CD4-positive, alpha-beta T cell treated with Interleukin-6 at 100 ng/mL for 8 hours (primary cell): ENCODE measurements around the gene SCUBE2.
"Not testable (repeated sequence)": the region's sequence is repeated elsewhere in the genome, so short reads cannot be mapped to it uniquely, and the experiment has no call there.

Experiments used
- DNase-seq: peaks from one replicate; pipeline ENCODE4 v3.0.0-alpha.2; 2020; ENCODE audit warnings: mixed read lengths, low spot score

Gene SCUBE2

GRCh38 chr11:9008011-9008550 lies 83.3 kb downstream of the SCUBE2 start:
- no peak for DNase-seq

DNA sequence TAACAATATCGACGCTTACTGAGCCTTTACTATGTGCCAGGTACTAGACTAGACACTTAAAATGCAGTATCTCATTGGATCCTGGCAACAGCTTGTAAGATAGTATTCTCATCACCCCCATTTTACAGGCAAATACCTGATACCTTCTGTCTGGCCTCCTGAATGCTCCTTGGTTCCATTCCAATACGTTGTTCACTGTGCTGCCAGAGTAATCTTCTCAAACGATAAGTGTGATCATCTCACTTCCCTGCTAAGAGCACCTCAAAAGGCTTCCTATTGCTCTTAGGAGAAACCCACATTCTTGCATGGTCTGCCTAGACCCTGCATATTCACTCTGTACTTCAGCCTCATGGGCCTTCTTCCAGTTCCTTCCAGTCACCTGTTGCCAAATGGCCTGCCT lies 86.3 kb downstream of the SCUBE2 start:
- DNase-seq = no peak

DNA sequence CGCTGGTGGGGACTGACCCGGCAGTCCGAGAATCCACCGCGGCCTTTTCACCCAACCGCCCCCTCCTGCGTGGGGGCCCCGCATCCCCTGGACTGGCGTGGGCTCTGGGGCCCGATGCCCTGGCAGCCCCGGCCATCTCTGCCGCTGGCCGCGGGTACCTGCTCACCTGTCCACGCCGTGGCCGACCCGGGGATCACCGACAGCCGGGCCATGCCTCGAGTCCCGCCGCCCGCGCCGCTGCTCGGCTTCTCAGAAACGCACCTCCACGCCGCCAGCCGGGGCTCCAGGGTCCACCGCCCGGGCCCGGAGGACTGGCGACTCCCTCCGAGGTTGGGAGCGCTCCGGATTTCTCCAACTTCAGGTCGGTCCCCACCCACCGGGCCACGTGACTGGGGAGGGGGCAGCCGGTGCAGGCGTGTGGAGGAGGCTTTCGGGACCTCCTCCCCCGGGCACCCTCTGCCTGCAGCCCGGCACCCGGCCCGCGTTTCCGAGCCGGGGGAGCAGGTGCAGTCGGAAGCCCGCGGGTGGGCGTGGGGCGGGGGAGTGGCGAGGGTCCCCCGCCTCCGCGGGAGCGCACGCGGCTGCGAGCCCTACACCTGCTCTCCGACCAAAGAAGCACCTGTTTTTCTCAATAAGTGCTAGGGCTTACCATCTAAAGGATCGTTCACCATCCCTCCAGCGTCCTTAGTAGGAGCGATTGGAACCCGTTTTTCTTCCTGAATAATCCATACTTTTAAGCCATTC lies 87.0 kb downstream of the SCUBE2 start:
- DNase-seq = peak; percentile 9

GRCh38 chr11:9003573-9004182 lies 87.7 kb downstream of the SCUBE2 start, which contains the start of gene NRIP3:
Gene NRIP3, minus strand, starts transcription at chr11:9004001. Its CDS starts 66 bp downstream, at chr11:9003935.
- peak; percentile 70 for DNase-seq

DNA sequence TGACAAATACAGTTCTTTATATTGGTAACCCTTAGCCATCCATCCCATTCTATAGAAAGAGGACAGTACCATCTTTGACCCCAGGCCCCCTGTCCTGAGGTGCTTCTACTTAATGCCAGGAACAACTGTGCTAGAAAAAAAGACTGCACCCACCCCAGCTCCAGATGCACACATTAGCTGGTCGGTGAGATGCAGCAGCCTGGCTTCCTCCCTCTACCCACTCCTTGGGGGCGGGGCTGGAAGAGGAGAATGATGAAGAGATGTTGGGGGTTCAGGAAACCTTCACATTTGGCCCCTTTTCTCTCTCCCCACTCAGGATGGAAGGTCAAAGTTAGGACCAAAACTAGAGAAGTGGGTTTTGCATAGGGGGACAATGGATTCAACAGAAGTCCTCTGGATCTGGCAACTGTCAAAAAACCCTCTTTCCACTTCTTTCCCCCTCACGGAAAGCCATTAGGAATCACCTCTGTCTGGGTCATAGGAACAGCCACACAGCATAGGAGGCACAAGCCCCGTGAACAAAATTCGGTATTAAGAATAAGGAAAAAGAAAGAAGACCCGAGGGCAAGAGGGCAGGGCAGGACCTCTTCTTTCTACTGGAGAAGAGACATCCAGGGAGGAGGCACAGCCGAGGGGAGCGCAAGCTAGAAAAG lies 88.4 kb downstream of the SCUBE2 start:
- DNase-seq = no peak

GRCh38 chr11:9001736-9002135 lies 89.7 kb downstream of the SCUBE2 start:
- peak; percentile 37 for DNase-seq

- no peak for DNase-seq
Observed at GRCh38 chr11:8998017-8998416, 93.4 kb downstream of the SCUBE2 start.

DNA sequence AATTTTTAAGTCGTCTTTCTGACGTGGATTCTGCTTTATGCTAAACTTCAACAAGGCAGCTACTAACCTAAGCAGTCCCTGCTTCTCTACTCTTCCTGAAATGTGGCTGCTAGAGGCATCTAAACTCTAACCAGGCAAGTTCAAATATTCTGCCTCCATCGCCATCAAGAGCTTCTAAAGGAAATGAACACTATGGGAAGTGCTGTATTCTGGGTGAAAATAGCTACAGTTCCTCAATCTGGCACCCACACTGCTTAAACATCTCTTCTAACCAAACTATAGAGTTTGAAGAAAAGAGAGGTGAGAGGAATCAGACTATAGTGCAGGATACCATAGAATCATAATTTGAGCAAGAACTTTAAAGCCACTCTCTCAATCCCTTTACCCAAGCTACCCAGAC lies 93.9 kb downstream of the SCUBE2 start:
- no peak for DNase-seq

DNA sequence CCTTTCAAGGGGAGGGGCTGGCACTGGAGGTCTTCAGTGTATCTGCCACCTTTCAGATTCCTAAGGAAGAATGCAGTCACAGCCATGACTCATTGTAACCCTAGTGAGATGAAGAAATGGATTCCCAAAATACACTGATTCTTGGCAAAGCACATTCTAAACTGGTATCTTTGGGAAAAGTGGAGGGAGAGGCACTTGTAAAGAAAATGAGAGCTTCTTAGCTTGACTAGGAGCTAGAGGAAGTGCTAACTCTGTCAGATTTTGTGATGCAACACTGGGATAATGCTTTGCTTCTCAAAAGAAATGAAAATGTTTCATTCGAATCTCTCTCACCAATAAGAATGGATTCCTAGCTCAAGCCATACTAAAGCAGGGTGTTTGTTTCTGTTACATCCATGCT lies 101.9 kb downstream of the SCUBE2 start:
- DNase-seq = no peak

DNA sequence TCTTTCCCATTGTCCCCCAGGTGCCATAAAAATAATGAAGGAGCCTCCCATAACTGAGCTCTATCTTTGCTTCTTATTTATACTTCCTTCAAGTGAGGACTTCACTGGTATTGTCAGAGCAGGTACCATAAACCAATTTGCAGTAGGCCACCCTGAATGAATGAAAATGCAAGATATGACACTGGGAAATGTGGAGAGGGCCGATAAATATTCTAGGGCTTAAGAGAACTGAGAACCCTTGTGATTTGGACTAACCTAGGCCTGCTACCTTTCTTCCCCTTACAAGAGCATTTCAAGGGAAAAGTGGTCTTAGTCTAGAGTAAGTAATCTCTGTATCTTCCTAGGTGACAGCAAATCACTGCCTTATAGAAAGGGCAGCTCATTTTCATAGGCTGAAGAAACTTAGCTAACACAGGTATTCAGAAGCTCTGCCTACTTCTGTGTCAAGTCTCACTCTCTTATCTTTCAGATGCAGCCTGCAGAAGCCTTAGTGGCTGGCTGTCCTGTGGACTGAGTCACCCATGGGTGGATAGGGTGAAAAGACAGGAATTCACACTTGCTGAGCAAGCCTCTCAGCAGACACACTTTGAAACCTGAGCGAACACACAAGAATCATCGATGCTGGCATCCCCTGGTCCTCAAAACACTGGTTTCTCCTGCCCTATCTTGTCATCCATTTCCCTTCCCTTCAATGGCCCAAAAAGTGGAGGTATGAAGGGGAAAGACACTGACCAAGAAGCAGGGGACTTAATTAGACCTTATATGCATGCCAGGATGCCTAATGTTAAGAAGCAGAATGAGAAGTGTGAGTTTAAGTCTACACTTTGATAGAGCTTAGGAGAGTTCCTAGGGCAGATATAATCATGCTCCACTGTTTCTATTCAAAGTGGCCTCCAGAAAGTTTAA lies 102.8 kb downstream of the SCUBE2 start:
- no peak for DNase-seq

DNA sequence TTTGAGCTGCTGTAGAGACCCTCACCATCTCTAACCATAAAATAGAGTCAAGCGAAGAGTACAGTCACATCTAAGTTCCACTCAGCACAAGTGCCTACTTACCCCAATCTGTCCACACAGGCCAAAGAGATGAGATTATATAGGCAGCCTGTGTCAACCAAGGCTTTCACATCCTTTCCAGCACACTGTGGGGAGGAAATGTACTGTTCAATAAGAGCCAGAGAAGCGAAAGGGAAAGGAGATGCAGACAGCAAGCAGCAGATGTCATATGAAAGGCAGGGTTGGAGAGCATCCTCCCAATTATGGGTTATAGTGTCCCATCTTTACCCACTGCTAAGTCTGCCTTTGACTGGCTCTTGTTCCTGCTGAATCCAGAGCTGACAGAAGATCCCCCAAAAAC lies 104.0 kb downstream of the SCUBE2 start:
- no peak for DNase-seq

GRCh38 chr11:8986772-8987171 lies 104.6 kb downstream of the SCUBE2 start:
- DNase-seq = not testable (repeated sequence)

- DNase-seq = no peak
Observed at GRCh38 chr11:8985462-8985861, 105.9 kb downstream of the SCUBE2 start.

GRCh38 chr11:8983552-8983951 lies 107.8 kb downstream of the SCUBE2 start:
- no peak for DNase-seq

DNA sequence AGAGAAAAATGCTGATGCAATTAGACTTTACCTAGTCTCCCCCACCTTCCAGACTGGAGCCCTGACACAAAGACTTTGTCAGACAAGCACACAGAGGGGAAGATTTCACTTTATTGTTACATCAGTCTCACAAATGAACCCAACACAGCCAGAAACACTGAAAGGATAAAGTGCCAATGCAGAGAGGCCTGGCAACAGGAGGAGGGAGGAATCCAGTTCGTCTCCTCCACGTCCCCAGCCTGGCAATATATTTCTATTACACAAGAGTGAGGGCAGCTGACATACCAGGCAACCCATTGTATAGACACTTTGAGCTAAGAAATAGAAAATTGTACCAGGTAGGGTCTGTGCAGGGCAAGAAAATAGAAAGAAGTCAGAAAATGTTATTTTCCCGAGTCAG lies 110.9 kb downstream of the SCUBE2 start:
- DNase-seq = no peak

GRCh38 chr11:8979365-8979764 lies 112.0 kb downstream of the SCUBE2 start:
- DNase-seq = not testable (repeated sequence)

DNA sequence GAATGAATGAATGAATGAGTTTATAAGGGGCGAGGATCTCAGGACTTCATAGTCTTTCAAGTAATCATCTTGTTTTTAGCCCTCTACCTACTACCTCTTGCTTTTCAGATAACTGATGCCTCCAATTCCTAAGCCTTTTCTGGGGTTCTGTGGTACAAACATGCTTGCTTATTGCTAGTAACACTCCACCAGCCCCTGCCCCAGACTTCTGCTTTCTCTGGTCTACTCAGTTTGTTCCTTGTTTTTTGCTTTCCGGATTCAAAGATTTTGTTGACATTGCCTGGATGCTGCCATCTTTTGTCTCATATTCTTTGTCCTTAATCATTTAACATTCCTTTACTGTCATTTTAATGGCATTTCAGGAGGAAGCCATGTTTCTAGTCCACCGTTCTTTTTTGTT lies 118.3 kb downstream of the SCUBE2 start:
- no peak for DNase-seq

GRCh38 chr11:8971924-8972316 lies 119.5 kb downstream of the SCUBE2 start:
- DNase-seq = no peak

GRCh38 chr11:8971196-8971923 lies 120.0 kb downstream of the SCUBE2 start:
- no peak for DNase-seq
